ENCODE data around the gene CUL1.

DNA sequence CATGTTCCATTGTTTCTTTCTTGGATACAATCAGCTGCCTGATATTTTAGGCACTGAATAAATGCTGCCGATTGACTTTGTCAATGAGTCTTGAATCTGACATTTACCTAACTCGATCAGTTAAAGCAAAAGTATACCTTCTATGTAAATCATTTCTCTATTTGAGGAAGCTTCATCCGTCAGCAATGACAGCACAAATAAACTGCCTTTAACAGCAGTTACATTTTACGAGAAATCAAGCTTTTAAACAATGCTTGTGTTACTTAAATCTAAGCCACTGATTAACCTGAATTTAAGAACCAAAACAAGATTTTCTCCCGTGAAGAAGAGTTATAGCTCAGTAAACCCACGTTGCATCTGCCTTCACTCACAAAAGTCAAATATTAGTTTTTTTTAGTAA lies 71.3 kb downstream of the CUL1 start:
- TF ChIP-seq, protein P1, sequence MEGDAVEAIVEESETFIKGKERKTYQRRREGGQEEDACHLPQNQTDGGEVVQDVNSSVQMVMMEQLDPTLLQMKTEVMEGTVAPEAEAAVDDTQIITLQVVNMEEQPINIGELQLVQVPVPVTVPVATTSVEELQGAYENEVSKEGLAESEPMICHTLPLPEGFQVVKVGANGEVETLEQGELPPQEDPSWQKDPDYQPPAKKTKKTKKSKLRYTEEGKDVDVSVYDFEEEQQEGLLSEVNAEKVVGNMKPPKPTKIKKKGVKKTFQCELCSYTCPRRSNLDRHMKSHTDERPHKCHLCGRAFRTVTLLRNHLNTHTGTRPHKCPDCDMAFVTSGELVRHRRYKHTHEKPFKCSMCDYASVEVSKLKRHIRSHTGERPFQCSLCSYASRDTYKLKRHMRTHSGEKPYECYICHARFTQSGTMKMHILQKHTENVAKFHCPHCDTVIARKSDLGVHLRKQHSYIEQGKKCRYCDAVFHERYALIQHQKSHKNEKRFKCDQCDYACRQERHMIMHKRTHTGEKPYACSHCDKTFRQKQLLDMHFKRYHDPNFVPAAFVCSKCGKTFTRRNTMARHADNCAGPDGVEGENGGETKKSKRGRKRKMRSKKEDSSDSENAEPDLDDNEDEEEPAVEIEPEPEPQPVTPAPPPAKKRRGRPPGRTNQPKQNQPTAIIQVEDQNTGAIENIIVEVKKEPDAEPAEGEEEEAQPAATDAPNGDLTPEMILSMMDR (IDR thresholded peaks at IDR 0.05) = no peak
- TF ChIP-seq POLR2A (IDR thresholded peaks at IDR 0.05) = no peak

Data from upper lobe of left lung (tissue), 4 donors.